ENCODE measurements around the gene PIK3C2G. TPM values are rescaled to one million over a fixed set of nuclear protein-coding genes. Genes with fewer than 3 reads are reported as not detected.

The PIK3C2G gene
- total and polyA plus RNA-seq, 2 of the 4 experiments (the other 2 are of a cell fraction) = not detected

GRCh38 chr12:18306311-18306710 lies 45.0 kb downstream of the PIK3C2G start:
- ATAC-seq (ENCODE audit: low read depth) (no peak), DNase-seq (no peak)
- no CpG with 5 or more reads among the region's 1 CpG for WGBS, 2 experiments (ENCODE audit: extremely low coverage in 2 of 2, insufficient read length in 1 of 2)
- no peak overlapping the region for H2AK9ac ChIP-seq (replicated peaks; ENCODE audit: low read depth, low read length, poor library complexity)
- no peak overlapping the region for H4K5ac ChIP-seq (ENCODE audit: low read depth, low read length)
- H4K8ac ChIP-seq (ENCODE audit: low read depth in 2 of 2, low read length in 2 of 2) = no peak overlapping the region
- H2BK5ac ChIP-seq (ENCODE audit: low read depth, low read length, poor library complexity, severe bottlenecking) = no peak overlapping the region
- no peaks in the 10 kb centered on the region for H3K27me3 ChIP-seq (ENCODE audit: control insufficient read depth, insufficient read depth, low read length)
- no peak overlapping the region for H3K27ac ChIP-seq (ENCODE audit: insufficient read depth, low read length)
- no peak overlapping the region for H3K23ac ChIP-seq (ENCODE audit: low read depth, low read length)
- no peaks in the 10 kb centered on the region for H4K20me1 ChIP-seq (ENCODE audit: insufficient read depth, low read length)
- H2AFZ ChIP-seq (replicated peaks; ENCODE audit: low read length, poor library complexity) = no peak overlapping the region
- no peak overlapping the region for H3K56ac ChIP-seq (ENCODE audit: extremely low read depth, insufficient read depth, low read length)
- dilution Hi-C loops (cut with HindIII; ENCODE audit: low sequenced_read_pairs, unreplicated experiment) = no loop called here
- H3K9me3 ChIP-seq (ENCODE audit: control insufficient read depth, insufficient read depth, low read length) = no peaks in the 10 kb centered on the region; the same call in 1 of the 2 replicates
- intact Hi-C loops (cut with micrococcal nuclease) = loop anchor here (5.0 kb wide), 1 partner anchor 49 kb away; no protein-coding TSS in a partner anchor
- H2BK20ac ChIP-seq (ENCODE audit: low read depth, low read length) = no peak overlapping the region
- H2AK5ac ChIP-seq (ENCODE audit: low read depth, low read length) = no peak overlapping the region
- no peak overlapping the region for H4K91ac ChIP-seq (ENCODE audit: insufficient read depth, low read depth, low read length)
- TF ChIP-seq BHLHE40 (IDR thresholded peaks at IDR 0.05; ENCODE audit: low read depth, low read length) = no peak
- TF ChIP-seq MAFK (IDR thresholded peaks at IDR 0.05; ENCODE audit: low read depth, low read length) = peak; percentile 82
- H3K4me3 ChIP-seq (ENCODE audit: insufficient read depth, low read depth, low read length) = no peak overlapping the region
- POLR2A ChIA-PET (ENCODE audit: unreplicated experiment) = no interaction called here
- no peak overlapping the region for H3K18ac ChIP-seq (ENCODE audit: low read depth, low read length)
- no peak overlapping the region for H3K14ac ChIP-seq (replicated peaks; ENCODE audit: low read depth, low read length)
- BruUV-seq (replicated peaks) = no TSS peak
- no peaks in the 10 kb centered on the region for H3K79me1 ChIP-seq (ENCODE audit: low read depth in 1 of 2, low read length in 2 of 2)
- no peak overlapping the region for H2BK120ac ChIP-seq (ENCODE audit: low read depth, low read length)
- no peaks in the 10 kb centered on the region for H3K36me3 ChIP-seq (ENCODE audit: control insufficient read depth, insufficient read depth, low read length)
- no peak overlapping the region for H2BK15ac ChIP-seq (ENCODE audit: low read depth, low read length)
- no peak overlapping the region for H3K4me2 ChIP-seq (ENCODE audit: low read depth, low read length)
- no peaks in the 10 kb centered on the region for H3K9me1 ChIP-seq (ENCODE audit: insufficient read depth, low read length)
- H3K4ac ChIP-seq (ENCODE audit: low read depth, low read length) = no peak overlapping the region
- H3K4me1 ChIP-seq (ENCODE audit: control insufficient read depth, insufficient read depth, low read length) = no peaks in the 10 kb centered on the region
- in situ Hi-C loops (cut with MboI; ENCODE audit: low sequenced_read_pairs) = no loop called here
- CTCF ChIA-PET = interaction anchor here (2.0 kb wide), 1 partner anchor 12 kb away, joined by 10 read pairs; no protein-coding TSS in a partner anchor
- no peak overlapping the region for H3K9ac ChIP-seq (ENCODE audit: low read depth, low read length)

Data from IMR-90 (cell line).